ENCODE data around the gene SYCE3.

GRCh38 chr22:50553310-50553709 lies 9.4 kb downstream of the SYCE3 start:
- no peak for TF ChIP-seq POLR2A (IDR thresholded peaks at IDR 0.05; ENCODE audit: low read depth, low read length)
- TF ChIP-seq POLR2AphosphoS5 (IDR thresholded peaks at IDR 0.05; ENCODE audit: low read depth, low read length), result no peak
- TF ChIP-seq PAX5 (IDR thresholded peaks at IDR 0.05; ENCODE audit: insufficient read depth, low read length, severe bottlenecking), result no peak
- TF ChIP-seq TAF1 (IDR thresholded peaks at IDR 0.05; ENCODE audit: low read depth, low read length), result no peak
